Smooth muscle cell (in vitro differentiated cells): ENCODE data around the gene PDE4B. TPM values are rescaled to one million over a fixed set of nuclear protein-coding genes. Genes with fewer than 3 reads are reported as not detected.

Experiments
- DNase-seq: peaks from one replicate; lab custom pipeline; 2025; ENCODE audit not compliant: unreplicated experiment; lab: John Stamatoyannopoulos, UW
- H2AFZ ChIP-seq: fragments of 200-600 bp; sonication (generic); 2 replicates; pipeline ENCODE4 v1.6.0; 2016; ENCODE audit warnings: antibody characterized with exemption, low read depth, mild to moderate bottlenecking
- H3F3A ChIP-seq: fragments of 200-600 bp; sonication (generic); 2 replicates; pipeline ENCODE4 v1.6.0; 2017; ENCODE audit warnings: antibody characterized with exemption, low read depth
- H3K27ac ChIP-seq: fragments of 200-600 bp; sonication (generic); 2 replicates; pipeline ENCODE4 v1.5.1; 2016; ENCODE audit warnings: low read depth, mild to moderate bottlenecking
- H3K27me3 ChIP-seq: fragments of 200-600 bp; sonication (generic); 2 replicates; pipeline ENCODE4 v1.6.1; 2016; ENCODE audit warnings: low read depth, mild to moderate bottlenecking
- H3K36me3 ChIP-seq: fragments of 200-600 bp; sonication (generic); 2 replicates; pipeline ENCODE4 v1.5.1; 2016; ENCODE audit warnings: low read depth
- H3K4me1 ChIP-seq: fragments of 200-600 bp; sonication (generic); 2 replicates; pipeline ENCODE4 v1.5.1; 2016; ENCODE audit warnings: low read depth
- H3K4me2 ChIP-seq: fragments of 200-600 bp; sonication (generic); 2 replicates; pipeline ENCODE4 v1.6.0; 2016; ENCODE audit warnings: mild to moderate bottlenecking
- H3K4me3 ChIP-seq: fragments of 200-600 bp; sonication (generic); 2 replicates; pipeline ENCODE4 v1.5.1; 2016; ENCODE audit warnings: mild to moderate bottlenecking
- H3K79me2 ChIP-seq: fragments of 200-600 bp; sonication (generic); 2 replicates; pipeline ENCODE4 v1.6.0; 2016; ENCODE audit warnings: low read depth, mild to moderate bottlenecking
- H3K9ac ChIP-seq: fragments of 200-600 bp; sonication (generic); 2 replicates; pipeline ENCODE4 v1.6.0; 2016; ENCODE audit warnings: low read depth
- H3K9me3 ChIP-seq: fragments of 200-600 bp; sonication (generic); replicated peaks from 2 replicates; pipeline ENCODE4 v1.5.1; 2016; ENCODE audit warnings: low read depth
- H4K20me1 ChIP-seq: fragments of 200-600 bp; sonication (generic); 2 replicates; pipeline ENCODE4 v1.6.0; 2016; ENCODE audit warnings: low read depth
- CTCF ChIP-seq: fragments of 200-600 bp; sonication (generic); IDR thresholded peaks from 2 replicates; pipeline ENCODE4 v1.5.1; 2017; ENCODE audit warnings: borderline replicate concordance, mild to moderate bottlenecking, antibody characterized with exemption; ENCODE audit not compliant: insufficient read depth, poor library complexity, severe bottlenecking
- WGBS: methylation state at CpG from one replicate; pipeline ENCODE4 v1.1.7; 2016; ENCODE audit warnings: low lambda C conversion rate; 5-methylcytosine and 5-hydroxymethylcytosine counted together
- polyA plus RNA-seq: library from polyadenylated mRNA; unstranded; fragments of >200 nt; fragmentation: Nextera tagmentation; extraction: Ambion mirVana; gene quantifications from 2 replicates; pipeline ENCODE4 v1.2.1, GENCODE V29; 2016
- total RNA-seq: library from RNA; depleted of rRNA; stranded (reverse); fragments of >200 nt; gene quantifications from 2 replicates; pipeline ENCODE4 v1.2.3, GENCODE V29; 2014

Gene PDE4B
- total and polyA plus RNA-seq, 2 experiments from 2014 or later = 18.5 to 24.8 TPM

DNA sequence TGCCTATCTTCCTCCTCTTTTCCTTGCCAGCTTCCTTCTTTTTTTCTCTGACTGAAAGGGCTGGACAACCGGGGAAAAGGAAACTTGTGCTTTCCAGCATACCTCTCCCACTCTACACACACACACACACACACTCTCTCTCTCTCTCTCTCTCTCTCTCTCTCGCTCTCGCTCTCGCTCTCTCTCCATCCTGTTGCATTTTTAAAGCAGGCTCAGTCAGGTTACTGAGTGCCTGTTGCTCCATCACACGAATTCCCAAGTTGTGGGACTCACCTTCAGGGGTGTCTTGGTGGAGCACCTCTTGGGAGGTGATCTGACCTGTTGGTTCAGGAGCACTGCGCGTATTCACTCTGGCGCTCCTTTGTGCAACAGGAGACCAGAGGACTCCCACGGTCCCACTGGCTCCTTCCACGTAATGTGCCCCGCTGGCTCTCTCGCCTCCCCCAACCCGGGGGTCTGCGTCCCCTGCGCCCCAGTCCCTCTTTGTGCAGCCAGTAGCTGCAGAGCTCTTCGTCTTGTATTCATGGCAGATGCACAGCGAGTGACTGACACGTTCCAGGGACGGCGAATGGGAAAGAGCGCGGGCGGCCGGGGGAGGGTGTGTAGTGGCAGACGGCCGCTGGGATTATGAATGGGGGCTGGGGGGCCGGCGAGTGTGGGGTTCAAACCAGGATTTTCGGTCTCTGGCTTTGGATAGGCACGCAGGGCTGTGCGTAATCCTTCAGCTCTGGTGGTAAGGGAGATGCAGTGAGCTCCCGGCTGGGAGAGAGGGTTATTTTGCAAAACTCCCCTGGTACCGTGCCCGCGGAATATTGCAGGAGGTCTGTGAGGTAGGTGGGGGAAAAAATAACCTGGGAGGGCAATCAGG is 660 bp upstream of the PDE4B start:
- H3F3A ChIP-seq = no peaks in the 10 kb centered on the region
- H4K20me1 ChIP-seq = no peaks in the 10 kb centered on the region
- TF ChIP-seq CTCF = no peak
- H3K36me3 ChIP-seq = no peaks in the 10 kb centered on the region
- H3K4me1 ChIP-seq = peaks cover 10% of the 10 kb centered on the region
- H3K9ac ChIP-seq = no peak overlapping the region
- no peaks in the 10 kb centered on the region for H3K79me2 ChIP-seq
- WGBS = 6% methylated on average over 35 of the region's 35 CpGs
- peaks cover 66% of the 10 kb centered on the region for H3K27me3 ChIP-seq
- no peak for DNase-seq
- peak overlapping the region; percentile 86 for H3K4me2 ChIP-seq
- no peaks in the 10 kb centered on the region for H3K9me3 ChIP-seq
- peak overlapping the region; percentile 48 for H3K4me3 ChIP-seq
- H2AFZ ChIP-seq = no peak overlapping the region
- no peak overlapping the region for H3K27ac ChIP-seq

- no peaks in the 10 kb centered on the region for H3F3A ChIP-seq
- H3K9ac ChIP-seq = no peak overlapping the region
- H2AFZ ChIP-seq = no peak overlapping the region
- DNase-seq = no peak
- peak overlapping the region; percentile 86 for H3K4me2 ChIP-seq
- H3K27ac ChIP-seq = no peak overlapping the region
- peaks cover 10% of the 10 kb centered on the region for H3K4me1 ChIP-seq
- peak overlapping the region; percentile 48 for H3K4me3 ChIP-seq
- H3K36me3 ChIP-seq = no peaks in the 10 kb centered on the region
- H3K79me2 ChIP-seq = no peaks in the 10 kb centered on the region
- H3K9me3 ChIP-seq = no peaks in the 10 kb centered on the region
- no peaks in the 10 kb centered on the region for H4K20me1 ChIP-seq
- peaks cover 68% of the 10 kb centered on the region for H3K27me3 ChIP-seq
- 9% methylated on average over 20 of the region's 20 CpGs for WGBS
- TF ChIP-seq CTCF = no peak
These were observed 651 bp downstream of the PDE4B start for GRCh38 chr1:65793359-65793732.

DNA sequence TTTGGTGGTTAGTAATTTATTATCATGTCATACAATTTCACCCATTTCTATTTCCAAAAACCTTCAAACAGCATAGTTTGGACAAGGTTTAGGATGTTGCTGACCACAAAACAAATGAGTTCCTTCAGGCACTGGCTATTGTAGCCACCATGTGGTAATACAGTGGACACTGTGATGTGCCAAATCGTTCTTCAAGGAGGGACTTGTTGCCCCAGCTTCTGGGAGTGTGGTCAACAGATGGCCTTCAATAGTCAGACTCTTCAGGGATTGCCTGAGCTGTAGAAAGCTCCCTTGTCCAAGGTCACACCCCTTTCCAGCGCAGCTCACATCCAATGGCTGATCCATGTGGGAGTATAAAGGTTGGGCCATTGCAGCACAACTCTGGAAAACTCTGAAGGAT is 2.6 kb downstream of the PDE4B start:
- Histone ChIP-seq H3K9ac (no peak overlapping the region), H3K27me3 (peaks cover 63% of the 10 kb centered on the region), H3K4me2 (no peak overlapping the region), H3K4me3 (no peak overlapping the region), H3K79me2 (no peaks in the 10 kb centered on the region), H2AFZ (no peak overlapping the region), H3K4me1 (peaks cover 10% of the 10 kb centered on the region), H3K9me3 (no peaks in the 10 kb centered on the region), H3K36me3 (no peaks in the 10 kb centered on the region), H3F3A (no peaks in the 10 kb centered on the region), H3K27ac (no peak overlapping the region), H4K20me1 (no peaks in the 10 kb centered on the region)
- DNase-seq = no peak
- TF ChIP-seq CTCF = no peak
- 81% methylated on average over 2 of the region's 2 CpGs for WGBS

DNA sequence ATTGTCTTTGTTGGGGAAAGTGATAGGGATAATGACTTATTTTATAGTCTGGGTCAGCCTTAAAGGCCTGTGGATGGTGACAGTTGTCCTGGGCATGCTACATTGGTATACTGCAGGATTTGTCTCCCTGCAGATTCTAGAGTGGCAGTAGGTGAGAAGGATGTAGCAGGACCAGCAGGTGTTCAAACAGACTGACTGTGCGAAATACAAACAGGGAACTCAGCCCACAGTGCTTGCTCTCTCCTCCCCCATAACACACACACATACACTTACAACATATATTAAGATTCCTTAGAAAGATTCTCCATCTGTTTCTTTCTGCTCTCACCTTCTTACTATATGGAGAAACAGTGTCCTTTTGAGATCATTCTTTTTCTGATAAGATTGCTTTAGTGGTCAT is 6.9 kb downstream of the PDE4B start:
- DNase-seq = no peak
- H3K4me2 ChIP-seq = no peak overlapping the region
- no peaks in the 10 kb centered on the region for H4K20me1 ChIP-seq
- no peak for TF ChIP-seq CTCF
- H2AFZ ChIP-seq = no peak overlapping the region
- no peak overlapping the region for H3K9ac ChIP-seq
- peaks cover 20% of the 10 kb centered on the region for H3K27me3 ChIP-seq
- no peak overlapping the region for H3K4me3 ChIP-seq
- H3K36me3 ChIP-seq = no peaks in the 10 kb centered on the region
- WGBS = 79% methylated on average over 1 of the region's 1 CpG
- H3K9me3 ChIP-seq = no peaks in the 10 kb centered on the region
- H3F3A ChIP-seq = no peaks in the 10 kb centered on the region
- no peaks in the 10 kb centered on the region for H3K4me1 ChIP-seq
- H3K27ac ChIP-seq = no peak overlapping the region
- H3K79me2 ChIP-seq = no peaks in the 10 kb centered on the region
